K562 (cell line): ENCODE data around the gene SLC26A8. TPM values are rescaled to one million over a fixed set of nuclear protein-coding genes. Genes with fewer than 3 reads are reported as not detected.

Source experiments
- AFF1 ChIP-seq, 2 experiments: fragments of 450-650 bp; IDR thresholded peaks; 2 replicates each; pipeline ENCODE4 v1.6.1; 2018; ENCODE audit warnings: mild to moderate bottlenecking in 2 of 2, low read depth in 1 of 2; ENCODE audit not compliant: partially characterized antibody in 2 of 2
- MITF ChIP-seq: IDR thresholded peaks from 2 replicates; pipeline ENCODE4 v1.6.1; 2014; ENCODE audit warnings: antibody characterized with exemption
- NFATC3 ChIP-seq: fragments of 450-650 bp; IDR thresholded peaks from 2 replicates; pipeline ENCODE4 v1.6.1; 2017; ENCODE audit warnings: mild to moderate bottlenecking
- PURB ChIP-seq: sonication (generic); formaldehyde crosslinking; IDR thresholded peaks from 2 replicates; pipeline ENCODE4 v1.9.0; 2021; ENCODE audit warnings: low read depth, mild to moderate bottlenecking, missing genetic modification reagents
- RUNX1 ChIP-seq: sonication (generic); IDR thresholded peaks from 2 replicates; pipeline ENCODE4 v1.6.1; 2016; ENCODE audit warnings: antibody characterized with exemption, low read depth
- SMARCB1 ChIP-seq: IDR thresholded peaks from 2 replicates; pipeline ENCODE4 v1.6.1; 2011; ENCODE audit warnings: improper control_type of control experiment, low read depth; ENCODE audit not compliant: insufficient read length
- ZNF592 ChIP-seq: fragments of 450-650 bp; IDR thresholded peaks from 2 replicates; pipeline ENCODE4 v1.6.1; 2017; ENCODE audit warnings: antibody characterized with exemption, mild to moderate bottlenecking
- polyA plus RNA-seq, 8 experiments: library from polyadenylated mRNA; depleted of rRNA in 4 of 8; stranded (reverse) in 5 of 8; unstranded in 3 of 8; fragments of >200 nt; fragmentation: Nextera tagmentation in 2 of 8; fragmentation: Illumina TruSeq in 1 of 8; extraction: Ambion mirVana in 2 of 8; extraction: Trizol in 1 of 8; gene quantifications; 2 replicates each; pipeline versions ENCODE4 v1.2.1 to v1.2.3, GENCODE V29; 2011 to 2014; ENCODE audit warnings: inconsistent platforms in 1 of 8, missing spikeins in 1 of 8
- total RNA-seq, 7 experiments: library from RNA; depleted of rRNA in 6 of 7; stranded (reverse); fragments of >200 nt in 6 of 7; fragmentation: Illumina TruSeq in 2 of 7; extraction: Trizol in 2 of 7; gene quantifications; 2 replicates each; pipeline versions ENCODE4 v1.2.1 to v1.2.3, GENCODE V29; 2011 to 2021; ENCODE audit warnings: low replicate concordance in 1 of 7
- TF ChIP-seq, protein P1 (sequence below): fragments of 250-450 bp; sonication (Bioruptor Pico); IDR thresholded peaks from 2 replicates; pipeline ENCODE4 v1.5.0; 2021; ENCODE audit warnings: mild to moderate bottlenecking, moderate library complexity
- TF ChIP-seq, protein P2 (sequence below), 2 experiments: fragments of 200-800 bp in 1 of 2; sonication (Bioruptor generic) in 1 of 2; sonication (generic) in 1 of 2; formaldehyde crosslinking in 1 of 2; IDR thresholded peaks in 1 of 2; conservative IDR thresholded peaks in 1 of 2; 2 replicates each; pipeline versions ENCODE4 v1.5.0 to v1.6.1; 2016 to 2020; ENCODE audit warnings: missing compliant biosample characterization in 1 of 2, missing genetic modification characterization in 1 of 2, missing genetic modification reagents in 1 of 2

The SLC26A8 gene
- total and polyA plus RNA-seq, 9 of the 15 experiments (the other 6 are each of a cell fraction or from before 2014, with no cell fraction given): not detected

- TF ChIP-seq ZNF592 (0 out of 2 replicates have a peak, but pooled peaks have one; percentile 47), AFF1 (IDR thresholded peaks at IDR 0.05; ENCODE audit: low read depth in 1 of 2, partially characterized antibody in 2 of 2) (peak in 1 of 2 experiments; percentile 9), NFATC3 (0 out of 2 replicates have a peak, but pooled peaks have one; percentile 28), MITF (no peak), PURB (CRISPR knock-in tag) (no peak), RUNX1 (no peak), SMARCB1 (peak; percentile 20)
- TF ChIP-seq, protein P1, sequence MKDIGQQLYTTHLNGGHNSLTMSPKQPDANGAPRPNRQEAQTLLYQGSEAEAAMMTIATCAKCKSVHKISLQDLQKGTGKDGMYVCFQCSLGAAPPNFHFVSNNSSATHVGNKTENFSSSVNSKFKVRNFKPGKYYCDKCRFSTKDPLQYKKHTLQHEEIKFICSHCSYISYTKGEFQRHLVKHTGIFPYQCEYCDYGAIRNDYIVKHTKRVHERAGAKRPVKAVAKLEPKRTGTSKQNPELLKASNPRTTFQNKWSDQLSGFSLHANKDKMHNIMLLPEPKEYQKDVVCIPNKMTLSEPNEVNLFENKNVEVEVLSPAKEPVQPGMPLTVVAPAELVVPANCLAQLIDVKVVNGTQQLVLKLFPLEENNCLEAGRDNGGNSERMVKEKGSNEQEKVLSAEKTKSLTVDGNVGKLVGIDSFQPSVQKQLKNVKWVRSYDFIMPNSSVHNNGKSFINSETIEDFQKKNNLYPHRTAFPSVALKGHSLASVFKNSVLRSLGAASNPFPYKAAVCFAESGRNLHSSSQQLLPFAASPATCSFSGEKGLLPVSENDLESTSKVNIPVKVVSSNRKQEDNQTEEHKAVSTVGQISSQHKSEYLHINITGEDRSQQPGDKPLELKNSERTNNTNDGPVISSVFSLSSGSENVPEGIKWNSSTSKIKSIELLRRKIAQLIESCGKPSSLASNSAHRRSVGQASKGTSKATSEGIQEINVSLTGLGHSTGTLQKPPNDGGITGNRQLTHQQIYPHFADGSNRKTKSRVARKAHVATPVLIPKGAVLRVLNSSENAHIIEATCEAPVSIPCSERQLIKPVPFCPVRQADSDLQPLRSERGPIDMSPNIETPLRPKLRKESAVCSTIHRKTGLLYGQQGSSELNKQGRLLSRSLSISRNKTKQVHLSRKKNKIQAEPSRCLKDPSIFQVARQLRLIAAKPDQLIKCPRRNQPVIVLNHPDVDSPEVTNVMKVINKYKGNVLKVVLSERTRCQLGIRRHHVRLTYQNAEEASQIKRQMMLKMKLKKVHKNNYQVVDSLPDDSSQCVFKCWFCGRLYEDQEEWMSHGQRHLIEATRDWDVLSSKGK (CRISPR knock-in tag): no peak
- TF ChIP-seq, protein P2, sequence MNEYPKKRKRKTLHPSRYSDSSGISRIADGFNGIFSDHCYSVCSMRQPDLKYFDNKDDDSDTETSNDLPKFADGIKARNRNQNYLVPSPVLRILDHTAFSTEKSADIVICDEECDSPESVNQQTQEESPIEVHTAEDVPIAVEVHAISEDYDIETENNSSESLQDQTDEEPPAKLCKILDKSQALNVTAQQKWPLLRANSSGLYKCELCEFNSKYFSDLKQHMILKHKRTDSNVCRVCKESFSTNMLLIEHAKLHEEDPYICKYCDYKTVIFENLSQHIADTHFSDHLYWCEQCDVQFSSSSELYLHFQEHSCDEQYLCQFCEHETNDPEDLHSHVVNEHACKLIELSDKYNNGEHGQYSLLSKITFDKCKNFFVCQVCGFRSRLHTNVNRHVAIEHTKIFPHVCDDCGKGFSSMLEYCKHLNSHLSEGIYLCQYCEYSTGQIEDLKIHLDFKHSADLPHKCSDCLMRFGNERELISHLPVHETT (CRISPR knock-in tag; conservative IDR thresholded peaks at IDR 0.05 in 1 of 2, IDR thresholded peaks at IDR 0.05 in 1 of 2): 0 out of 4 replicates have a peak, but pooled peaks of 1 of the 2 experiments have one; percentile 37
These were observed 4.5 kb upstream of the SLC26A8 start (continued) for GRCh38 chr6:36028877-36029324.
